Lung (tissue), 12 donors: ENCODE results near the gene TAS2R50. TPM values are rescaled to one million over a fixed set of nuclear protein-coding genes. Genes with fewer than 3 reads are reported as not detected.

Experiments used
- ATAC-seq: fragments of 200-7000 bp; cut with Tn5 transposase; one replicate; pipeline ENCODE4 v1.9.1; 2020; ENCODE audit warnings: moderate number of reproducible peaks; ENCODE audit not compliant: insufficient read depth, low FRiP score
- DNase-seq, 3 donors: peaks; one replicate each; pipeline ENCODE4 v3.0.0-alpha.2; 2013 to 2017
- H3K27ac ChIP-seq, 2 donors: one replicate each; pipeline ENCODE4 v1.5.1; 2013; ENCODE audit warnings: mild to moderate bottlenecking in 2 of 2, moderate library complexity in 2 of 2, control low read depth in 1 of 2, inconsistent platforms in 1 of 2, low read depth in 1 of 2, low read length in 1 of 2
- H3K27me3 ChIP-seq, 3 donors: one replicate each; pipeline ENCODE4 v1.5.1; 2013; ENCODE audit warnings: low read length in 2 of 3; ENCODE audit not compliant: control insufficient read depth in 3 of 3, insufficient read depth in 3 of 3
- H3K36me3 ChIP-seq, 4 donors: one replicate each; pipeline ENCODE4 v1.5.1; 2013; ENCODE audit warnings: low read length in 4 of 4, mild to moderate bottlenecking in 1 of 4, moderate library complexity in 1 of 4; ENCODE audit not compliant: control insufficient read depth in 4 of 4, insufficient read depth in 4 of 4
- H3K4me1 ChIP-seq, 5 donors: one replicate each; pipeline ENCODE4 v1.5.1; 2013; ENCODE audit warnings: low read length in 5 of 5, mild to moderate bottlenecking in 2 of 5, moderate library complexity in 1 of 5; ENCODE audit not compliant: control insufficient read depth in 5 of 5, insufficient read depth in 5 of 5
- H3K4me3 ChIP-seq: one replicate; pipeline ENCODE4 v1.5.1; 2013; ENCODE audit warnings: mild to moderate bottlenecking, control low read depth, moderate library complexity
- H3K9ac ChIP-seq, 2 donors: one replicate each; pipeline ENCODE4 v1.5.1; 2013; ENCODE audit warnings: low read length in 2 of 2, control low read depth in 1 of 2; ENCODE audit not compliant: insufficient read depth in 1 of 2
- H3K9me3 ChIP-seq, 4 donors: one replicate each; pipeline ENCODE4 v1.5.1; 2013; ENCODE audit warnings: low read length in 3 of 4, mild to moderate bottlenecking in 1 of 4, moderate library complexity in 1 of 4; ENCODE audit not compliant: control insufficient read depth in 4 of 4, insufficient read depth in 3 of 4
- CTCF ChIP-seq: IDR thresholded peaks from 2 replicates; pipeline ENCODE4 v1.5.1; 2012; ENCODE audit warnings: mild to moderate bottlenecking; ENCODE audit errors: control extremely low read depth, extremely low read depth
- WGBS, 2 donors: extraction: QIAGEN DNeasy Blood & Tissue Kit; methylation state at CpG; one replicate each; pipeline ENCODE4 v1.1.7; 2013; 5-methylcytosine and 5-hydroxymethylcytosine counted together
- polyA plus RNA-seq, 2 donors: library from polyadenylated mRNA; stranded (reverse); fragments of 200-250 nt; gene quantifications; one replicate each; pipeline ENCODE4 v1.2.1, GENCODE V29; 2013
- total RNA-seq, 2 donors: library from RNA; depleted of rRNA in 1 of 2; stranded (reverse); fragments of >200 nt in 1 of 2; gene quantifications; one replicate each; pipeline ENCODE4 v1.2.1, GENCODE V29; 2014 to 2021
- donor health status: control.
- donor health status: control.
- donor health status: Bipolar disorder and iron deficiency.
- donor health status: healthy.
- donor health status: DM: yes; HTN: yes; CAD: no.

Gene TAS2R50
- total and polyA plus RNA-seq, 4 donors, result 0.03 to 11.1 (median 1.8) TPM; not detected in 1

GRCh38 chr12:10956085-10956484, 30.6 kb downstream of the TAS2R50 start:
- Histone ChIP-seq H3K9me3 (peaks cover 0 to 3% (median 1%) of the 10 kb centered on the region in 4 donors), H3K4me3 (no peak overlapping the region), H3K4me1 (no peaks in the 10 kb centered on the region), H3K36me3 (peaks cover 0 to 1% (median 0%) of the 10 kb centered on the region in 4 donors), H3K27me3 (no peaks in the 10 kb centered on the region), H3K27ac (no peak overlapping the region), H3K9ac (no peak overlapping the region)
- no peak for TF ChIP-seq CTCF
- ATAC-seq (no peak), DNase-seq (no peak)

- WGBS, 2 donors, result 97 to 98% methylated on average over 4 of the region's 4 CpGs
- TF ChIP-seq CTCF, result no peak
- DNase-seq (no peak), ATAC-seq (no peak)
- no peaks in the 10 kb centered on the region for H3K36me3 ChIP-seq
- H3K4me3 ChIP-seq, result no peak overlapping the region
- H3K4me1 ChIP-seq, result no peaks in the 10 kb centered on the region
- no peaks in the 10 kb centered on the region for H3K27me3 ChIP-seq
- H3K9me3 ChIP-seq, result peaks cover 0 to 4% (median 1%) of the 10 kb centered on the region in 4 donors
- H3K27ac ChIP-seq, result no peak overlapping the region
- no peak overlapping the region for H3K9ac ChIP-seq
These were observed 34.1 kb downstream of the TAS2R50 start for GRCh38 chr12:10952645-10953044.

DNA sequence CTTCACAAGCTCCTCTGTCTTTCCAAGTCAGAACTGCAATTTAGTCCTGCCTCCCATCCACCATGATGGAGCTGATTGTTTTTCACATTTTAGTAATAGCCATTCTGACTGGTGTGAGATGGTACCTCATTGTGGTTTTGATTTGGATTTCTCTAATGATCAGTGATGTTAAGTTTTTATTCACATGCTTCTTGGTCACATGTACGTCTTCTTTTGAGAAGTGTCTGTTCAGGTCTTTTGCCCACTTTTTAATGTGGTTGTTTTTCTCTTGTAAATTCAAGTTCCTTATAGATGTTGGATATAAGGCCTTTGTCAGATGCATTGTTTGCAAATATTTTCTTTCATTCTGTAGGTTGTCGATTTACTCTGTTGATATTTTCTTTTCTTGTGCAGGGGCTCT, 43.5 kb downstream of the TAS2R50 start:
- no peak for ATAC-seq
- no peak for DNase-seq
- Histone ChIP-seq H3K27me3 (no peaks in the 10 kb centered on the region), H3K9ac (no peak overlapping the region), H3K9me3 (peaks cover 0 to 13% (median 1%) of the 10 kb centered on the region in 4 donors), H3K4me1 (peaks cover 0 to 2% (median 0%) of the 10 kb centered on the region in 5 donors), H3K4me3 (no peak overlapping the region), H3K36me3 (no peaks in the 10 kb centered on the region), H3K27ac (no peak overlapping the region)
- TF ChIP-seq CTCF, result no peak
- WGBS, 2 donors, result 96 to 97% methylated on average over 2 of the region's 2 CpGs
